Measurements from ENCODE around the gene AGT. TPM values are rescaled to one million over a fixed set of nuclear protein-coding genes. Genes with fewer than 3 reads are reported as not detected.
"Not testable (repeated sequence)": the region's sequence is repeated elsewhere in the genome, so short reads cannot be mapped to it uniquely, and the experiment has no call there.

The AGT gene
- total RNA-seq, 1 donor from 2014 or later, result not detected

- DNase-seq (ENCODE audit: low spot score), result no peak
Measured at GRCh38 chr1:230744382-230744781, 30.5 kb upstream of the AGT start.

DNA sequence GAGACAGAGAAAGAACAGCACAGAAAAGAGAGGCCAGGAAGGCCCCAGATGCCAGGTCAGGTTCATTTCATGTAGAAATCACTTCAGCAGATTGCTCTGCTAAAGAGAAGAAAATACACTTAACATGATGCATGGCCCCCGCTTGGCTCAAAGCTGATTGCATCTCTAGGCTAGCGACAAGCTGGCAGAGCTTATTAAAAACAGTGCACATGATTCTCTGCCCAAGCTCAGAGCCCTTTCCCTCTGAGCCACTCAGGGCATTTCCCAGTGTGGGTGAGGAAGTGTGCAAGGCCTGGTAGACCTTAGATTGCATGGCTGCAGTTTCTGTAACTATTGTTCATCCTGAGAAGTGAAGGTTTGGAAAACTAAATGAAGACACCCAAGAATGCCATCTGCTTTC is 30.0 kb upstream of the AGT start:
- no peak for DNase-seq (ENCODE audit: low spot score)

- DNase-seq (ENCODE audit: low spot score), result no peak
Measured at GRCh38 chr1:230739564-230740290, 25.8 kb upstream of the AGT start.

DNA sequence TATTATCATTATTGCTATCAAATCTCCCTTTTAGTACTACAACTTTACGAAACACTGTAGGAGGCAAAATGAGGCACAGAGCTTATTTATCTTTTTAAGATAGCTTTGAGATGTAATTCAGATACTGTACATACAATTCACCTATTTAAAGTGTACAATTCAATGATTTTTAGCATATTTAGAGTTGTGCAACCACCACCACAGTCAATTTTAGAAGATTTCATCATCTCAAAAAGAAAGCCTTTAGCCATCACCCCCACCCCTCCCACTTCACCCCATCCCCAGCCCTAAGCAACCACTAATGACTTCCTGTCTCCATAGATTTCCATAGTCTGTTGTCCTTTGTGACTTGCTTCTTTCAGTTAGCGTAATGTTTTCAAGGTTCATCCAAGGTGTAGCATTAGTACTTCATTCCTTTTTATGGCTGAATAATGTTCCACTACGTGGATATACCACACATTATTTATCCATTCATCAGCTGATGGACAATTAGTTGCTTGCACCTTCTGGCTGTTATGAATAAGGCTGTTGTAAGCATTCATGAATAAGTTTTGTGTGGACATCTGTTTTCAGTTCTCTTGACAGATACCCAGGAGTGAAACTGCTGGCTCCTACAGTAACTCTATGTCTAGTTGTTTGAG is 23.8 kb upstream of the AGT start:
- no peak for DNase-seq (ENCODE audit: low spot score)

- no peak for DNase-seq (ENCODE audit: low spot score)
Measured at GRCh38 chr1:230735447-230735846, 21.5 kb upstream of the AGT start.

DNA sequence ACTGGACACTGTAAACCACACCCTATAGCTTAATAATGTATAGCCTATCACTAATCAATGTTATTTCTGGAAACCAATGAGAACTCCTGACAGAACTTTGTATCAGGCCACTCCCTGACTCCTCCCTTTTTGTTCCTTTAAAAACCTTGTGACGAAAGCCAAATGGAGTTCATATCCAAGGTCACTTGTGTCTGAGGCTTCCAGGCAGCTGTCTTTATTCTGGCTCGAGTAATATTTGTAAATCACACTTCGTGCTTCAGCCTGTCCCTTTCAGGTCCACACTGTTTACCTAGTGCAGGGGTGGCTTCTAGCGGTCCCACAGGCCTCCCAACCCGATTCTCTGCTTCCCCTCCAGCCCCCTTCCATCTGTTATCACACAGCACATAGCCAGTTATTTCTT is 17.1 kb upstream of the AGT start:
- no peak for DNase-seq (ENCODE audit: low spot score)

GRCh38 chr1:230728710-230729392 is 14.9 kb upstream of the AGT start:
- no peak for DNase-seq (ENCODE audit: low spot score)

DNA sequence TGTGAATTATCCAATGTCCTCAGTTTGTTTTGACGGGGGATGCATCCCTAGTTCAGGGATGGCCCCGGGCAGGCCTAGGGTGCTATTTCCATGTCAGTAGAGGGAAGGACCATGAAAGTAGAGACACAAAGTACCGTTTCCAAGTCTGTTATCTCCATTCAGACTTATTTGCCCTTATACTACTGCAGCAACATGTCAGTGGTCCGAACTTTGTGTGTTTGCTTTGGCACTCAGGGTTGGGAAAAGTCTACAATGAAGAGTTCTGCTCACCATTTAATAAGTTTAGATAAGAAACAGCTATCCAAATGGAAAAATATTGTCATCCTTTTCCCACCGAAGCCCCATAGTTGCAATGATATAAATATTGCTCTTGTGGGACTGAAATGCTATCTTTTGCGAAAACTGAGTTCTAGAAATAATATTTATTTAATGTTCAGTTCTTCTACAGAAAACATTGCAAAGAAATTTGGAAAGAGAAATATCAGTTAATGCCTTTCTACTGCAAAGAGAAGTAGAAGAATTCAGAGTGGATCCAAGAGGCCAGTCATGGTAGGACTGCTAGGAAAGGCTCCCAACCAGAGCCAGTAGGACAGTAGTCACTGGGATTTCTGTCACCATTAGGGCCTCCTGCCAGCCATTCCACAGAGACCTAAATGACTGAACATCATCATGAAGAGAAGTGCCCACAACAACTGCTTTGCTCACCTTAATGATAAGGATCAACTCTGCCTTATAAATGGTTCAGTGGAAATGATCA is 11.5 kb upstream of the AGT start:
- DNase-seq (ENCODE audit: low spot score), result peak; percentile 49

DNA sequence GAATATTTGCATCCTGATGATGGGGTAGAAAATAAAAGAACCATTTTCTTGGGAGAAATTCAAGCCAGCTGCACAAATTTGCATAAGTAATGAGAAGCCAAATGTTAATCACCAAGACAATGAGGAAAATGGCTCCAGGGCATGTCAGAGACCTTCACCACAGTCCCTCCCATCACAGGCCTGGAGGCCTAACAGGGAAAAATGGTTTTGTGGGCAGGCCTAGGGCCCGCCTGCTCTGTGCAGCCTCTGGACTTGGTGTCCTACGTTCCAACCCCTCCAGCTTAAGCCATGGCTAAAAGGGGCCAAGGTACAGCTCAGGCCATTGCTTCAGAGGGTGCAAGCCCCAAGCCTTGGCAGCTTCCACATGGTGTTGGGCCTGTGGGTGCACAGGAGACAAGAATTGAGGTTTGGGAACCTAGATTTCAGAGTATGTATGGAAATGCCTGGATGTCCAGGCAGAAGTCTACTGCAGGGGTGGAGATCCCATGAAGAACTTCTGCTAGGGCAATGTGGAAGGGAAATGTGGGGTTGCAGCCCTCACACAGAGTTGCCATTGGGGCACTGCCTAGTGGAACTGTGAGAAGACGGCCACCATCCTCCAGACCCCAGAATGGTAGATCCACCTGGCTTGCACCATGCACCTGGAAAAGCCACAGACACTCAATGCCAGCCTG is 8.1 kb upstream of the AGT start:
- DNase-seq (ENCODE audit: low spot score), result not testable (repeated sequence)

GRCh38 chr1:230717251-230717650 is 3.3 kb upstream of the AGT start:
- no peak for DNase-seq (ENCODE audit: low spot score)

DNA sequence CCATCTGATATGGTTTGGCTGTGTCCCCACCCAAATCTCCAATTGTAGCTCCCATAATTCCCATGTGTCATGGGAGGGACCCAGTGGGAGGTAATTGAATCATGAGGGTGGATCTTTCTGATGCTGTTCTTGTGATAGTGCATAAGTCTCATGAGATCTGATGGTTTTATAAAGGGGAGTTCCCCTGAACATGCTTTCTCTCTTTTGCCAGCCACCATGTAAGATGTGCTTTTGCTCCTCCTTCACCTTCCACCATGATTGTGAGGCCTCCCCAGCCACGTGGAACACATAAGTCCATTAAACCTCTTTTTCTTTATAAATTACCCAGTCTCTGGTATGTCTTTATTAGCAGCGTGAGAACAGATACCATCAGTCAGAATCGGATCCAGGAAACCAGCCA is 2.5 kb upstream of the AGT start:
- not testable (repeated sequence) for DNase-seq (ENCODE audit: low spot score)

- DNase-seq (ENCODE audit: low spot score), result no peak
Measured at GRCh38 chr1:230715510-230715909, 1.6 kb upstream of the AGT start.

DNA sequence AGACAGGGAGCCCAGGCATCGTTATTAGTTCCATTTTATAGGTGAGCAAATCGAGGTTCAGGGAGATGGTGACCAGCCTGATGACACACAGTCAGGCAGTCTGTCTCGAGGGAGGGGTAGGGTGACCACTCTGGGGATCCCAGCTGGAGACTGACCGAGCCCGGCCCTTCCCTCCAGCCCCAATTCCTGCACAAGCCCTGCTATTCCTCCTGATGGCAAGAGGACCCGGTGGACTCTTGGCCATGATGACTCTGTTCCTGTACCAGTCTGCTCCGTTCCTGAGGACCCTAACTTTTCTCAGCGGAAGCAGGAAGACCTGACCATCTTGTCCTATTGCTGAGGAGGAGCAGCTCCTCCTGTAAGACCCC is 391 bp downstream of the AGT start:
- DNase-seq (ENCODE audit: low spot score), result no peak

DNA sequence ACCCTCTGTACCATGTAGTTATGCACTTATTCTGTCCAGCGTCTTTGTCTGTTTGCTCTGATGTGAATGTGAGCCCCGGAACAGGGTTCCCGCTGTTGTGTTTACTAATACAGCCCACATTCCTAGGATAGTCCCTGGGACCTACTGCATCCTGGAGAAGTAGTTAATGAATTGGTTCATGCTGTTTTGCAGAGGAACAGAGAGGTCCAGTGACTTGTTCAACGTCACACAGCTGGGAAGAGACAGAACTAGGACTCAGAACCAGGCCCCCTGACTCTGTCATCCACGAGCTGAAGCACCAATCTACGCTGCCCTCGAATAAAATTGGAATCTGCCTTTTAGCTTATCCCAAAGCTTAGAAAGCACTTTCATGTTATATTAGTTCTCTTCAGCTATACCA is 784 bp downstream of the AGT start:
- no peak for DNase-seq (ENCODE audit: low spot score)

DNA sequence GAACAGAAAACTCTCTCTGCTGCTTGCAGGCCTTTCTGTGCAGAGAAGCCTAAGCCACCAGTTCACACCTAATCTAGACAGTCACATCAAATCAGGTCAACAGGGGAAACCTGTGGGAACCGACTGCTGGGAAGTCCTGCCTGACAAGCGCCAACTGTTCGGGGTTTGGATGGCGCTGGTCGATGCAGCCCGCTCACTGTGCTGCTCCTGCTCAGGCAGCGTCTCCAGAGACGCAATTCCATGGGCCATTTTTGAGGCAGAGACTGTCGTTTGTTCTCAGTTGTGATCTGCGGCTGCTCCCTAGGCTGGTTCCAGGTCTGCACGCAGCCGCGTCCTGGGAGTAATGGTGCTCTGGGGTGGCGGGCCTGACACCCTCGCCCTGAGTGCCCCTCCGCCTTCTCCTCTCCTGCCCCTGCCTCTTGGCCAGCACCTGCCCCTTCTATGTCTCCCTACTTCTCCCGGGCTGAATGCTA is 1.4 kb downstream of the AGT start:
- no peak for DNase-seq (ENCODE audit: low spot score)

DNA sequence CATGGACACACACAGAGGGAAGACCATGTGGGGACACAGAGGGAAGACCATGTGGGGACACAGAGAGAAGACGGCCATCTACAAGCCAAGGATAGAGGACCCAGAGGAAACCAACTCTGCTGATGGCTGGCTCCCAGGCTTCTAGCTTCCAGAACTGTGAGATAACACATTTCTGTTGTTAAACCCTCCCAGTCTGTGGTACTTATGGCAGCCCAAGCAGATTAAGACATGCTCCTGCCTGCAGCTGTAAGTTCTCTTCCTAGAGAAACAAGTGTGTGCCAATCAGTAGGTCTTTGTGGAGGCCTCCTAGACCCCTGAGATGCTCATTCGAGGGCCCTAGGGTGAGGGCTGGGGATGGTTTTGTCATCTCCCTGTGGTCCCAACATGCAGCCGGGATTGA is 2.7 kb downstream of the AGT start:
- DNase-seq (ENCODE audit: low spot score), result peak; percentile 44

DNA sequence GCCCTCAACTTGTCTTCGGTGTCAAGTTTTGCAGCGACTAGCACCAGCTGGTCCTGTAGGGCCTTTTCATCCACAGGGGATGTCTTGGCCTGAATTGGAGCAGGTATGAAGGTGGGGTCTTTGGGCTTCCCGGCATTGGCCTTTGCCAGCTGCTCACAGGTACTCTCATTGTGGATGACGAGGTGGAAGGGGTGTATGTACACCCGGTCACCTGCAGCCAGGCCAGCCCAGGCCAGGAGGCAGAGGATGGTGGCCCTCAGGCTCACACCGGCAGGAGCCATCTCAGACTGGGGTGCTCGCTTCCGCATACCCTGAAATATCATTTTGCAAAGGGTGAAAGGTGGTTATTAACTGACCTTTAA is 3.4 kb downstream of the AGT start:
- no peak for DNase-seq (ENCODE audit: low spot score)

- DNase-seq (ENCODE audit: low spot score), result no peak
Measured at GRCh38 chr1:230709619-230710542, 4.0 kb downstream of the AGT start.

- peak; percentile 14 for DNase-seq (ENCODE audit: low spot score)
Measured at GRCh38 chr1:230708631-230709580, 5.0 kb downstream of the AGT start.
